Measurements from ENCODE around the gene CCDC69. TPM values are rescaled to one million over a fixed set of nuclear protein-coding genes. Genes with fewer than 3 reads are reported as not detected.
"Not testable (repeated sequence)": the region's sequence is repeated elsewhere in the genome, so short reads cannot be mapped to it uniquely, and the experiment has no call there.

Gene CCDC69
- total RNA-seq, result 178 TPM
- long read RNA-seq, transcript CCDC69-201 (9 exons, 3,451 nt), result major isoform, 517 of 637 reads
- long read RNA-seq, partial matches to known transcripts, result 28 of 637 reads
- long read RNA-seq, other reads (novel, unspliced or antisense), result 90 of 637 reads

GRCh38 chr5:151223447-151224264 is at the start of gene CCDC69:
CCDC69 (minus strand) TSS chr5:151224092; CDS start chr5:151223970, 122 bp downstream.
- intact Hi-C loops (cut with DNase I), result no loop called here
- ATAC-seq (ENCODE audit: poor library complexity) (peak; percentile 95), DNase-seq (peak; percentile 90)

- DNase-seq (no peak), ATAC-seq (ENCODE audit: poor library complexity) (no peak)
- intact Hi-C loops (cut with DNase I), result no loop called here
Observed at GRCh38 chr5:151271336-151271735, 47.4 kb upstream of the CCDC69 start.

GRCh38 chr5:151270599-151270998 is 46.7 kb upstream of the CCDC69 start:
- DNase-seq (no peak), ATAC-seq (ENCODE audit: poor library complexity) (no peak)
- intact Hi-C loops (cut with DNase I), result no loop called here

- DNase-seq, result no peak
- intact Hi-C loops (cut with DNase I), result no loop called here
- ATAC-seq (ENCODE audit: poor library complexity), result no peak
Observed at GRCh38 chr5:151267491-151268260, 43.8 kb upstream of the CCDC69 start.

- ATAC-seq (ENCODE audit: poor library complexity) (no peak), DNase-seq (no peak)
- intact Hi-C loops (cut with DNase I), result no loop called here
Observed at GRCh38 chr5:151264113-151264512, 40.2 kb upstream of the CCDC69 start.

- DNase-seq (no peak), ATAC-seq (ENCODE audit: poor library complexity) (no peak)
- intact Hi-C loops (cut with DNase I), result no loop called here
Observed at GRCh38 chr5:151262532-151262931, 38.6 kb upstream of the CCDC69 start.

- DNase-seq (no peak), ATAC-seq (ENCODE audit: poor library complexity) (no peak)
- intact Hi-C loops (cut with DNase I), result no loop called here
Observed at GRCh38 chr5:151259931-151260330, 36.0 kb upstream of the CCDC69 start.

- intact Hi-C loops (cut with DNase I), result no loop called here
- DNase-seq, result no peak
- no peak for ATAC-seq (ENCODE audit: poor library complexity)
Observed at GRCh38 chr5:151258816-151259215, 34.9 kb upstream of the CCDC69 start.

GRCh38 chr5:151258201-151258611 is 34.3 kb upstream of the CCDC69 start:
- ATAC-seq (ENCODE audit: poor library complexity) (peak; percentile 51), DNase-seq (no peak)
- intact Hi-C loops (cut with DNase I), result no loop called here

- no peak for ATAC-seq (ENCODE audit: poor library complexity)
- intact Hi-C loops (cut with DNase I), result no loop called here
- no peak for DNase-seq
Observed at GRCh38 chr5:151257731-151258181, 33.9 kb upstream of the CCDC69 start.

GRCh38 chr5:151255621-151256286 is 31.9 kb upstream of the CCDC69 start:
- DNase-seq, result no peak
- no peak for ATAC-seq (ENCODE audit: poor library complexity)
- intact Hi-C loops (cut with DNase I), result no loop called here

GRCh38 chr5:151254990-151255389 is 31.1 kb upstream of the CCDC69 start:
- ATAC-seq (ENCODE audit: poor library complexity); intact Hi-C loops (cut with DNase I); DNase-seq: not testable (repeated sequence)

GRCh38 chr5:151254556-151254955 is 30.7 kb upstream of the CCDC69 start:
- ATAC-seq (ENCODE audit: poor library complexity) (no peak), DNase-seq (no peak)
- intact Hi-C loops (cut with DNase I), result no loop called here

GRCh38 chr5:151253605-151253950 is 29.7 kb upstream of the CCDC69 start:
- intact Hi-C loops (cut with DNase I), result no loop called here
- ATAC-seq (ENCODE audit: poor library complexity) (no peak), DNase-seq (no peak)

GRCh38 chr5:151252762-151253604 is 29.1 kb upstream of the CCDC69 start, which contains the start of gene GM2A:
GM2A (plus strand) TSS chr5:151253185; CDS start chr5:151253217, 32 bp downstream.
- ATAC-seq (ENCODE audit: poor library complexity), result peak; percentile 97
- intact Hi-C loops (cut with DNase I), result no loop called here
- peak; percentile 99 for DNase-seq

- intact Hi-C loops (cut with DNase I), result no loop called here
- DNase-seq (no peak), ATAC-seq (ENCODE audit: poor library complexity) (no peak)
Observed at GRCh38 chr5:151251621-151252020, 27.7 kb upstream of the CCDC69 start.

GRCh38 chr5:151251001-151251551 is 27.2 kb upstream of the CCDC69 start:
- intact Hi-C loops (cut with DNase I), result no loop called here
- ATAC-seq (ENCODE audit: poor library complexity), result no peak
- no peak for DNase-seq
